Ishikawa (cell line): ENCODE results near the gene BMP7.

Experiments used
- CEBPB ChIP-seq: IDR thresholded peaks from 2 replicates; pipeline ENCODE4 v1.6.1; 2012
- CREB1 ChIP-seq: IDR thresholded peaks from 2 replicates; pipeline ENCODE4 v1.6.1; 2012; ENCODE audit warnings: low read depth
- EGR1 ChIP-seq: IDR thresholded peaks from 2 replicates; pipeline ENCODE4 v1.6.1; 2012
- EP300 ChIP-seq: IDR thresholded peaks from 2 replicates; pipeline ENCODE4 v1.6.1; 2012; ENCODE audit warnings: borderline replicate concordance
- FOXM1 ChIP-seq: IDR thresholded peaks from 2 replicates; pipeline ENCODE4 v1.6.1; 2012; ENCODE audit warnings: low read depth, borderline replicate concordance
- NFIC ChIP-seq: IDR thresholded peaks from 2 replicates; pipeline ENCODE4 v1.6.1; 2012
- RAD21 ChIP-seq: IDR thresholded peaks from 2 replicates; pipeline ENCODE4 v1.6.1; 2012; ENCODE audit warnings: low read depth
- REST ChIP-seq: IDR thresholded peaks from 2 replicates; pipeline ENCODE4 v1.6.1; 2012; ENCODE audit warnings: low read depth, mild to moderate bottlenecking
- TAF1 ChIP-seq: IDR thresholded peaks from 2 replicates; pipeline ENCODE4 v1.6.1; 2012; ENCODE audit warnings: low read depth, mild to moderate bottlenecking
- TCF12 ChIP-seq: IDR thresholded peaks from 2 replicates; pipeline ENCODE4 v1.6.1; 2012; ENCODE audit warnings: low read depth
- TEAD4 ChIP-seq: IDR thresholded peaks from 2 replicates; pipeline ENCODE4 v1.6.1; 2012
- YY1 ChIP-seq: IDR thresholded peaks from 2 replicates; pipeline ENCODE4 v1.6.1; 2012; ENCODE audit warnings: low read depth
- ZBTB7A ChIP-seq: IDR thresholded peaks from 2 replicates; pipeline ENCODE4 v1.6.1; 2012; ENCODE audit warnings: low read depth
- TF ChIP-seq, protein P1 (sequence below): IDR thresholded peaks from 2 replicates; pipeline ENCODE4 v1.6.1; 2012
- TF ChIP-seq, protein P2 (sequence below): IDR thresholded peaks from 2 replicates; pipeline ENCODE4 v1.6.1; 2012

Gene BMP7

GRCh38 chr20:57185188-57185743 lies 81.2 kb downstream of the BMP7 start:
- TF ChIP-seq YY1 (no peak), REST (no peak)

- TF ChIP-seq YY1 (no peak), FOXM1 (no peak)
Measured at GRCh38 chr20:57183457-57184009, 82.9 kb downstream of the BMP7 start.

- no peak for TF ChIP-seq YY1
- no peak for TF ChIP-seq EP300
- TF ChIP-seq FOXM1, result no peak
- no peak for TF ChIP-seq REST
- no peak for TF ChIP-seq TEAD4
- TF ChIP-seq EGR1, result no peak
- no peak for TF ChIP-seq TCF12
- TF ChIP-seq TAF1, result no peak
- no peak for TF ChIP-seq NFIC
- TF ChIP-seq, protein P1, sequence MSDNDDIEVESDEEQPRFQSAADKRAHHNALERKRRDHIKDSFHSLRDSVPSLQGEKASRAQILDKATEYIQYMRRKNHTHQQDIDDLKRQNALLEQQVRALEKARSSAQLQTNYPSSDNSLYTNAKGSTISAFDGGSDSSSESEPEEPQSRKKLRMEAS, result no peak
- no peak for TF ChIP-seq RAD21
- TF ChIP-seq, protein P2, sequence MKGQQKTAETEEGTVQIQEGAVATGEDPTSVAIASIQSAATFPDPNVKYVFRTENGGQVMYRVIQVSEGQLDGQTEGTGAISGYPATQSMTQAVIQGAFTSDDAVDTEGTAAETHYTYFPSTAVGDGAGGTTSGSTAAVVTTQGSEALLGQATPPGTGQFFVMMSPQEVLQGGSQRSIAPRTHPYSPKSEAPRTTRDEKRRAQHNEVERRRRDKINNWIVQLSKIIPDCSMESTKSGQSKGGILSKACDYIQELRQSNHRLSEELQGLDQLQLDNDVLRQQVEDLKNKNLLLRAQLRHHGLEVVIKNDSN, result no peak
- TF ChIP-seq CEBPB, result no peak
Measured at GRCh38 chr20:57181639-57182038, 84.8 kb downstream of the BMP7 start.

GRCh38 chr20:57180954-57181353 lies 85.5 kb downstream of the BMP7 start:
- TF ChIP-seq RAD21 (no peak), FOXM1 (no peak), NFIC (no peak), REST (no peak), EGR1 (no peak), YY1 (no peak), CEBPB (no peak), CREB1 (no peak), TAF1 (no peak), TEAD4 (no peak), TCF12 (no peak), ZBTB7A (no peak), EP300 (no peak)
- TF ChIP-seq, protein P2, result no peak
- TF ChIP-seq, protein P1, result no peak

DNA sequence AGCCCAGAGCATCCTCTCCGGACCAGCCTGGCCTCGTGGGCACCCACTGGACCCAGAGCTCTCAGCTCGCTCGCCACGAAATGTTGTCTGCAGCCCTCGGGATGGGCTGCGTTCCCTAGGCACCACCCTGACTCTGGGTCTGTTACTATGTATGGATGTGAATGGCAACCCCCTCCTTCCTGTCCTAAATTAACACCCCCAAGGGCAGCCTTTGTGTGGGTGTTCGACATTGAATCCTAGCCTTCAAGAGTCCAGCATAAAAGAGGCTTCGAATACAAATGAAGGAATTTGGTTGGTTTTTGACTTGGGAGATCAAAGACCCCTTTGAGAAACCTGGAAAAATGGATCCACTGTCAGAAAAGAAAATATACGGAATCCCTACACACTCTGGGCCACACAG lies 86.1 kb downstream of the BMP7 start:
- TF ChIP-seq, protein P2, result no peak
- TF ChIP-seq CEBPB, result no peak
- TF ChIP-seq EGR1, result no peak
